ENCODE measurements around the gene TP53. TPM values are rescaled to one million over a fixed set of nuclear protein-coding genes. Genes with fewer than 3 reads are reported as not detected.
A peak's percentile ranks its signal among the peaks of the same experiment; 100 is the strongest.

TP53 gene
- total RNA-seq, 1 donor from 2014 or later, result 11.7 TPM

- peaks cover 6% of the 10 kb centered on the region for H3K4me1 ChIP-seq
- H3K9me3 ChIP-seq (replicated peaks), result no peaks in the 10 kb centered on the region
- intact Hi-C loops (cut with micrococcal nuclease), result no loop called here
- no peaks in the 10 kb centered on the region for H3K27me3 ChIP-seq (ENCODE audit: low read depth)
- TF ChIP-seq CTCF (IDR thresholded peaks at IDR 0.05; ENCODE audit: borderline replicate concordance), result no peak
- H3K4me3 ChIP-seq, result no peak overlapping the region
- DNase-seq, result no peak
- no peak overlapping the region for H3K27ac ChIP-seq (replicated peaks)
- no peaks in the 10 kb centered on the region for H3K36me3 ChIP-seq
Measured at GRCh38 chr17:7636163-7636562, 51.1 kb downstream of the TP53 start.

GRCh38 chr17:7634384-7634783 is 52.9 kb downstream of the TP53 start:
- peaks cover 7% of the 10 kb centered on the region for H3K4me1 ChIP-seq
- H3K4me3 ChIP-seq, result no peak overlapping the region
- no peaks in the 10 kb centered on the region for H3K9me3 ChIP-seq (replicated peaks)
- no peaks in the 10 kb centered on the region for H3K36me3 ChIP-seq
- H3K27me3 ChIP-seq (ENCODE audit: low read depth), result no peaks in the 10 kb centered on the region
- TF ChIP-seq CTCF (IDR thresholded peaks at IDR 0.05; ENCODE audit: borderline replicate concordance), result peak; percentile 58
- DNase-seq, result peak; percentile 46
- H3K27ac ChIP-seq (replicated peaks), result no peak overlapping the region
- intact Hi-C loops (cut with micrococcal nuclease), result loop anchor here (5.0 kb wide), 1 partner anchor 53 kb away; the partner anchor contains the start of genes TP53 and WRAP53

- TF ChIP-seq CTCF (IDR thresholded peaks at IDR 0.05; ENCODE audit: borderline replicate concordance), result no peak
- Histone ChIP-seq H3K27me3 (ENCODE audit: low read depth) (no peaks in the 10 kb centered on the region), H3K4me1 (peaks cover 10% of the 10 kb centered on the region), H3K9me3 (replicated peaks) (no peaks in the 10 kb centered on the region), H3K27ac (replicated peaks) (no peak overlapping the region), H3K4me3 (no peak overlapping the region), H3K36me3 (no peaks in the 10 kb centered on the region)
- intact Hi-C loops (cut with micrococcal nuclease), result loop anchor here (5.0 kb wide), 1 partner anchor 54 kb away; the partner anchor contains the start of genes TP53 and WRAP53
- DNase-seq, result no peak
Measured at GRCh38 chr17:7633093-7633492, 54.2 kb downstream of the TP53 start.

GRCh38 chr17:7632492-7632894 is 54.8 kb downstream of the TP53 start:
- Histone ChIP-seq H3K36me3 (no peaks in the 10 kb centered on the region), H3K4me1 (peaks cover 15% of the 10 kb centered on the region), H3K27me3 (ENCODE audit: low read depth) (no peaks in the 10 kb centered on the region), H3K9me3 (replicated peaks) (no peaks in the 10 kb centered on the region), H3K4me3 (no peak overlapping the region), H3K27ac (replicated peaks) (no peak overlapping the region)
- DNase-seq, result no peak
- intact Hi-C loops (cut with micrococcal nuclease), result loop anchor here (5.0 kb wide), 1 partner anchor 55 kb away; the partner anchor contains the start of genes TP53 and WRAP53
- TF ChIP-seq CTCF (IDR thresholded peaks at IDR 0.05; ENCODE audit: borderline replicate concordance), result peak; percentile 56

- Histone ChIP-seq H3K4me3 (no peak overlapping the region), H3K27me3 (ENCODE audit: low read depth) (no peaks in the 10 kb centered on the region), H3K36me3 (no peaks in the 10 kb centered on the region), H3K4me1 (peaks cover 23% of the 10 kb centered on the region), H3K9me3 (replicated peaks) (no peaks in the 10 kb centered on the region), H3K27ac (replicated peaks) (no peak overlapping the region)
- no peak for TF ChIP-seq CTCF (IDR thresholded peaks at IDR 0.05; ENCODE audit: borderline replicate concordance)
- peak; percentile 30 for DNase-seq
- intact Hi-C loops (cut with micrococcal nuclease), result loop anchor here (5.0 kb wide), 1 partner anchor 56 kb away; the partner anchor contains the start of genes TP53 and WRAP53
Measured at GRCh38 chr17:7631398-7632380, 55.6 kb downstream of the TP53 start.

Measured in left ventricle myocardium inferior (tissue), 1 donor.